ENCODE results near the gene MTAP.

Gene MTAP

GRCh38 chr9:21854119-21854518, 51.7 kb downstream of the MTAP start:
- DNase-seq: no peak

GRCh38 chr9:21854594-21854993, 52.2 kb downstream of the MTAP start:
- no peak for DNase-seq

GRCh38 chr9:21856301-21857094, 54.1 kb downstream of the MTAP start:
- DNase-seq: no peak

- no peak for DNase-seq
Observed at GRCh38 chr9:21862871-21863270, 60.4 kb downstream of the MTAP start.

GRCh38 chr9:21864505-21864904, 62.1 kb downstream of the MTAP start:
- no peak for DNase-seq

DNA sequence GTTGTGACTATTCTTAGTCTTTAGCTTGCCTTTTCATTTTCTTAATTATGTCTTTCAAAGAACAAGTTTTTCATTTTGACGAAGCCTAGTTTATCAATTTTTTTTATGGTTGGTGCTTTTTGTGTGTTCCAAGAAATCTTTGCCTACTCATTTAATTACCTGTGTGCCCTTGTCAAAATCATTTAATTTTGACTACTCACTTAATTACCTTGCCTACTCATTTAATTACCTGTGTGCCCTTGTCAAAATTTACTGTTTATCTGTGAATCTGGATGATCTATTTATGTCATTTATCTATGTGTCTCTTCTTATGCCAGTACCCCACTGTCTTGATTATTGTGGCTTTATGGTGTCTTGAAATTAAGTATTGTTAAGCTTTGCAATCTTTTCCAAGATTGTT, 63.9 kb downstream of the MTAP start:
- DNase-seq: no peak

- no peak for DNase-seq
Observed at GRCh38 chr9:21871256-21871975, 69.0 kb downstream of the MTAP start.

- no peak for DNase-seq
Observed at GRCh38 chr9:21872696-21873095, 70.3 kb downstream of the MTAP start.

GRCh38 chr9:21873540-21874221, 71.2 kb downstream of the MTAP start:
- no peak for DNase-seq

DNA sequence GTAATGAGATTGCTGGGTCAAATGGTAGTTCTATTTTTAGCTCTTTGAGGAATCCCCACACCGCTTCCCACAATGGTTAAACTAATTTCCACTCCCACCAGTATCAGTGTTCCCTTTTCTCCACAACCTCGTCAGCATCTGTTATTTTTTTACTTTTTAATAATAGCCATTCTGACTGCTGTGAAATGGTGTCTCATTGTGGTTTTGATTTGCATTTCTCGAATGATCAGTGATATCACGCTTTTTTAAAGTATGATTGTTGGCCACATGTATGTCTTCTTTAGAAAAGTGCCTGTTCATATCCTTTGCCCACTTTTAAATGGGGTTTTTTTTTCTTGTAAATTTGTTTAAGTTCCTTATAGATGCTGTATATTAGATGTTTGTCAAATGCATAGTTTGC, 73.5 kb downstream of the MTAP start:
- no peak for DNase-seq

DNA sequence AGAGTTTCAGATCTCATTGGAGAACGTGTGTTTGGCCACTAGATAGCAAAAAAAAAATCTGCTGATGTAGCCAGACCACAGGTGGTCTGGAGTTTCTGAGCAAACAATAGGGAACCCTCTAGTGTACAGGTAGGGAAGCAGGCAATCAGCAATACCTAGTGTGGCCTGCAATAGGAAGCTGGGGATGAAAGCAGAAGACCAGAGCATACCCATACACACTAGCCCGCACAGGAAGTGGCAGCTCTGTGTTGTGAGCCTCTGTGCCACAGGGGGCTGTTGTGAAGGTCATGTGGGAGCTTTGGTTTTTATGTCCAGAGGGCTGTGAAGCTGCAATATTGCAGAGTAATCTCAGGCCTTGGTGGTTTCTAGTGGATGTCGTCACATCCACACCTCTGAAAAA, 81.2 kb downstream of the MTAP start:
- DNase-seq: no peak

DNA sequence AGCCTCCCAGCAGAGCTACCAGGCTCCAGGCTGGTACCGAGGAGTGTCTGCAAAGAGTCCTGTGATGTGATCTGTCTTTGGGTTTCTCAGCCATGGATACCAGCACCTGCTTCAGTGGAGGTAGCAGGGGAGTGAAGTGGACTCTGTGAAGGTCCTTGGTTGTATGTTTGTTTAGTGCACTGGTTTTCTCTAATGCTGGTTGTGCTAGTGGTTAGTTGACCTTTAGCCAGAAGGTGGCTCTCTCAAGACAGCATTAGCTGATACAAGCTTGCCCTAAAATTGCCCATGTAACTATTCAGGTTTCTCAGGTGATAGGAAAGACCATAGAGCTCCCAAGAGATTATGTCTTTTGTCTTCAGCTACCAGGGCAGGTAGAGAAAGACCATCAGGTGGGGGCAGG, 87.2 kb downstream of the MTAP start:
- DNase-seq: no peak

DNA sequence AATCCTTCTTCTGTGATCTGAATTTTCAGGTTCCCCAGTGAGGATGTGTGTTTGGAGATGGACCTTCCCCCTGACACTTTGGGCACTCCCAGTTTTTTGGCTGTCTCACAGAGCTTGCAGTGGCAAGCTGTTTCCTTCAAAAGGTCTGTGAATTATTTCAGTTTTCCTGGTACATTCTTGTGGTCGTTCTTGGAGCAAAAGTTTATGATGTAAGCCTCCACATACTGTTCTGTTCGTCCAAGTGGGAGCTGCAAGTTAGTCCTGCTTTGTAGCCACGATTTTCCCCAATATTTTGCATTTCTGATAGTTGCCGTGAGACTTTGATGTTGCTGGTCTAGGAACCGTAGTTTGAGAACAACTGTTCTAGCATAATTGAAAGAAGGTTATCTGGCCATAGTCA, 88.3 kb downstream of the MTAP start:
- DNase-seq: no peak

DNA sequence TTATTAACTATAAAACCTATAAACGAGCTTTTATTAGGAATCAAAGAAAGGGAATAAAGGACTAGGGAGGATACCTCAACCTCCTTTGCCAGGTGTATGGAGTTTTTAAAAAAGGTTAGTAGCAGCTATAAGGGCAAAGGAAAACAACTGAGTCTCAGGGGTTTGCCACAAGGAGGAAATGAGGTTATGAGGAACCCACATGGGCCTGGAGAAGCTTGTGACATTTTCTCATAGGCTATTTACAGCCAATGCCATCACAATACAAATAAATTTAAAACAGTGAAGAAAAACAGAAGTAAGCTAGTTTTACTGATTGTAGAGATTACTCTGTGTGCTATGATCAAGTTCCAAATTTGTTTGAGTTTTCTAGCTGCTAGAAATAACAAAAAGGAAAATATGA, 99.1 kb downstream of the MTAP start:
- no peak for DNase-seq

- no peak for DNase-seq
Observed at GRCh38 chr9:21902136-21902535, 99.7 kb downstream of the MTAP start.

DNA sequence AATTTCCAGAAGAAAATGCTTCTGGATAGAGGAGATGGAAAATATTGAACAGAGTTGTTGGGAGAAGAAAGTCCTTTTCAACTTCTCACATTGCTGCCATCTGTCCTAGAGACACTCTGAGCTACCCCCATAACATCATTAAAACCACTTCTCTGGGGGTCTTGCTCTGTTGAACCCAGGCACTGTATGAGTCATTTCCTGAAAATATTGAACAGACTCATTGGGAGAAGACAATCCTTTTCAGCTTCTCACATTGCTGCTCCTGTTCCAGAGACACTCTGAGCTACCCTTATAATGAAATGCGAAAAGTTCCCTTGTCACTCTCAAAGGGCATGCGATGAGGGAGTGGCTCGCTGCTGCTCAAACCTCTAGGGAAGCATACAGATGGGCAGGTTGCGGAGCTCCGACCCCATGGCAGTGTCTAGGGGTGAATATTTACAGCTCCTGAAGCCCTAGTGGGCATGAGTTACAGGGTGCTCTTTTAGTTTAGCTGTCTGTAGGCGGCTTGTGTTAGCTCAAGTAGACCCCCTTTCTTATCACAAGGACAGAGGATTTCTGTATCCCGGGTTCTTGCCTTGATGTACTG, 101.0 kb downstream of the MTAP start:
- DNase-seq: no peak

- DNase-seq: no peak
Observed at GRCh38 chr9:21904371-21904770, 101.9 kb downstream of the MTAP start.

- DNase-seq: peak; percentile 10
Observed at GRCh38 chr9:21904776-21905175, 102.3 kb downstream of the MTAP start.

- no peak for DNase-seq
Observed at GRCh38 chr9:21906213-21906612, 103.8 kb downstream of the MTAP start.

DNA sequence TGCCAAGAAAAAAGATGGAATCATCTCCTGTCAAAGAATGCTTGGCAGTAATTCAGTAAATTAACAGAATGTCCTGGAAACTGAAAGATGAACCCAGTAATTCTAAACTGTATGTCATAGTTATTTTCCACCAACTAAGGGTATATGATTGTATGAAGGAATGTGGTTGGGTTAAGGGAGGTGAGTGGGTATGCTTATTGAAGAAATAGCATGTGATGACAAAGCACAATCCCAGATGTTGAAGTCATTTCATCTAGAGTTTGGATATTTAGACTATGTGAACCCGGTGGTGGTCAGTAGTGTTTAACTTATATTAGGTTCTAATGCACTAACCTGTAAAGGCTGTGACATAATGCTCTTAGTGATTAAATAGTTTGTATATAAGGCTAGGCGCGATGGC, 104.4 kb downstream of the MTAP start:
- no peak for DNase-seq

DNA sequence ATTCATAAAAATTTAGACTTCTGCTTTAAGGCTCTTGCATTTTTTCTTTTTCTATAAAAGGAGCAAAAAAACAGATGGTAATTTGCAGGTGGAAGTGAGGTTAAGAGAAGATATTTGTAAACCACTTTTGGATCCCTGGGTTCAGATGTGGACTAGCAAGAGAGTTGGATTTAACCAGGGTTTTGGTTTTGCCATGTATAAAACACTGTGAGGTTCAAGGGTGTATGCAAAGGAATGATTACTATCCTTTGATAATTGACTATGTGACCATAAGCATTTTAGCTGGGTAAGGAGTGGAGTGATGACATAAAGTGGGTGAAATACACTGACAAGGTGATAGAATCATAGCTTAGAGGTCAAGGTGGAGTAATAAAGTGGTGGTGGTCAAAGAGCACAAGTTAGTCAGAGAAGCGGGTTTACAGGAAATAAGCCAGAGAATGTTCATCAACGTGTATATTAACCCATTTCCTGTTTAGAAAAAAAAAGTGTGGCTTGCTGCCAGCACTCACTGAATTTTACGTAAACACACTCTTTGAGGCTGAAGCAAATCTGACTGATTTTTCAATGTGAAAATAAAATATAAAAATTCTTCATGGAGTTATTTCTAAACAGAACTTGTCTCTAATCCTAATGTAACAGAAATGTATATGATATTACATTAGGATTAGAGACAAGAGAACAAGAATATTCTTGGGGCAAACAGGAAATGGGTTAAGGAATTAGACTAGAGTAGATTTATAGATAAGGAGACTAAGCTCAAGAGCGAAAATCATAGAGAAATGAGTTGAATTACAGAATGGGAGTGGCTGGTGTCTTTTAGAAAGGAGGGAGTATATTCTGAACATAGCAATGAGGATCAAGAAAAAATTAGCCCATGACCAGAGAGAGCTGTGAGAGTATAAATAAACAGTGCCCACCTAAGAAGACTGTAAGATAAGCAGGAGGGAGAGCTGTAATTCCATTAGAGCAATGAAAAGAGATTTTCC, 117.2 kb downstream of the MTAP start:
- peak; percentile 41 for DNase-seq

DNA sequence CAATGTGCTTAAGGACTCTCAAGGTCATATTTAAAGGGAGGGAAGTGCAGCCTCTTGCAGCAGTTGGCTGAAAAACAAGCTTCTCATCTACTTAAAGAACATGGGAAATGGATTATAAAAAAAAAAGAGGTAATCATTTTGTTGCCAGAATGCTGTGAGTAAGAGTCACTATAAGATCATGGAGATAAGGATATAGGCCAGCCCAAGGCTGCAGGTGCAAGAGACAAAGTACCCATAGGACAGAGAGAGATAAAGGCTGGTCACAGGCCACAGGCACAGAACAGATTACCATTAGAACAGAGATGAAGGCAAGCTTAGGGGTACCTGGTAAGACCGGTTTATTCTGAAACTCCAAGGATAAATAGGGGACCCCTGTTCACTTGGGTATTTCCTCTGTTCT, 121.3 kb downstream of the MTAP start:
- DNase-seq: peak; percentile 4
